ENCODE measurements around the gene ZNF737. TPM values are rescaled to one million over a fixed set of nuclear protein-coding genes. Genes with fewer than 3 reads are reported as not detected.
A peak's percentile ranks its signal among the peaks of the same experiment; 100 is the strongest.
"Not testable (repeated sequence)": the region's sequence is repeated elsewhere in the genome, so short reads cannot be mapped to it uniquely, and the experiment has no call there.

The ZNF737 gene
- 10 to 100 TPM in 3 of 4 donors, 1 to 10 TPM in 1; 6.2 to 64.0 (median 30.3) TPM for total RNA-seq

DNA sequence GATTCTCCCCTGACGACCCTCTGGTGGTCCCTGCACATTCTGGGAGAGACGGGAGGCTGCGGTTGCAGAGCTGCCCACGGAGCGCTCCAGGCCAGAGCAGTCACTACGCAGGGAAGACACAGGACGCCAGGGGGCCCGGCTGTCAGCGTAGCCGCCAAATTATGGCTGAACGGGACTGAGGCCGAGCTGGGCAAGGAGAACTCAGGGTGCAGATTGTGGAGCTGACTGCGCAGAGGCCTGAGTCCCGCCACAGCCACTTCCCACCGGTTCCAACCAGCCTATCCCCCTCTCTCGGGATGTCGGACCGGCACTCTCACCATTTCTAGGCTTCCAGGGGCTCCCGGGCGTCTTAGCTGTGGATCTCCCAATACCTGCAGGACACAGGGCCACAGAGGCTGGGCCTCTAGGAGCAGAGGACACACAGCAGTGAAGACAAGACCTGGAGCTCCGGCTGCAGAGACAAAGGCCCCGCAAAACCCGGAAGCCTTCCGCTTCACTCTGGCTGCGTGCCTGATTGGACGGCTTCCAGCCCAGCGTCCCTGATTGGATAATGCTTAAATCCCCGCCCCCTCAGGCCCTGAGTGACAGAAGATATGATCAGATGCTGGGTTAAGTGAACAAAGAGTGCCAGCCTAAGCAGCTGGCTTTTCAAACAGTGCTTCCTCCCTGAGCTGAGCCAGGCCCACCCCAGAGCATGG lies at the start of gene ZNF737:
ZNF737 (minus strand) TSS at position 461 of the 698 bp plus-strand sequence; CDS start at position 320, 141 bp downstream.
- Histone ChIP-seq H3K9me3 (no peaks in the 10 kb centered on the region), H3K4me3 (peak within 1 kb of the TSS; percentile 51 to 70), H3K27ac (peak within 1 kb of the TSS; percentile 83 to 90), H3K36me3 (no peaks in the 10 kb centered on the region), H3K4me1 (no peaks in the 10 kb centered on the region), H3K27me3 (no peaks in the 10 kb centered on the region)
- intact Hi-C loops (cut with DNase I; ENCODE audit: low total_unique reads): no loop called here
- TF ChIP-seq, protein P1, sequence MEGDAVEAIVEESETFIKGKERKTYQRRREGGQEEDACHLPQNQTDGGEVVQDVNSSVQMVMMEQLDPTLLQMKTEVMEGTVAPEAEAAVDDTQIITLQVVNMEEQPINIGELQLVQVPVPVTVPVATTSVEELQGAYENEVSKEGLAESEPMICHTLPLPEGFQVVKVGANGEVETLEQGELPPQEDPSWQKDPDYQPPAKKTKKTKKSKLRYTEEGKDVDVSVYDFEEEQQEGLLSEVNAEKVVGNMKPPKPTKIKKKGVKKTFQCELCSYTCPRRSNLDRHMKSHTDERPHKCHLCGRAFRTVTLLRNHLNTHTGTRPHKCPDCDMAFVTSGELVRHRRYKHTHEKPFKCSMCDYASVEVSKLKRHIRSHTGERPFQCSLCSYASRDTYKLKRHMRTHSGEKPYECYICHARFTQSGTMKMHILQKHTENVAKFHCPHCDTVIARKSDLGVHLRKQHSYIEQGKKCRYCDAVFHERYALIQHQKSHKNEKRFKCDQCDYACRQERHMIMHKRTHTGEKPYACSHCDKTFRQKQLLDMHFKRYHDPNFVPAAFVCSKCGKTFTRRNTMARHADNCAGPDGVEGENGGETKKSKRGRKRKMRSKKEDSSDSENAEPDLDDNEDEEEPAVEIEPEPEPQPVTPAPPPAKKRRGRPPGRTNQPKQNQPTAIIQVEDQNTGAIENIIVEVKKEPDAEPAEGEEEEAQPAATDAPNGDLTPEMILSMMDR (IDR thresholded peaks at IDR 0.05): peak in 3 of 4 experiments; percentile 9 to 48 (median 30)
- TF ChIP-seq POLR2A (IDR thresholded peaks at IDR 0.05): peak; percentile 48 to 51
- peak; percentile 94 to 96 for DNase-seq

- H3K9me3 ChIP-seq; DNase-seq; H3K4me3 ChIP-seq; H3K4me1 ChIP-seq; H3K36me3 ChIP-seq; H3K27ac ChIP-seq; intact Hi-C loops (cut with DNase I; ENCODE audit: low total_unique reads); H3K27me3 ChIP-seq: not testable (repeated sequence)
These were observed 49.4 kb upstream of the ZNF737 start for GRCh38 chr19:20614971-20615370.

DNA sequence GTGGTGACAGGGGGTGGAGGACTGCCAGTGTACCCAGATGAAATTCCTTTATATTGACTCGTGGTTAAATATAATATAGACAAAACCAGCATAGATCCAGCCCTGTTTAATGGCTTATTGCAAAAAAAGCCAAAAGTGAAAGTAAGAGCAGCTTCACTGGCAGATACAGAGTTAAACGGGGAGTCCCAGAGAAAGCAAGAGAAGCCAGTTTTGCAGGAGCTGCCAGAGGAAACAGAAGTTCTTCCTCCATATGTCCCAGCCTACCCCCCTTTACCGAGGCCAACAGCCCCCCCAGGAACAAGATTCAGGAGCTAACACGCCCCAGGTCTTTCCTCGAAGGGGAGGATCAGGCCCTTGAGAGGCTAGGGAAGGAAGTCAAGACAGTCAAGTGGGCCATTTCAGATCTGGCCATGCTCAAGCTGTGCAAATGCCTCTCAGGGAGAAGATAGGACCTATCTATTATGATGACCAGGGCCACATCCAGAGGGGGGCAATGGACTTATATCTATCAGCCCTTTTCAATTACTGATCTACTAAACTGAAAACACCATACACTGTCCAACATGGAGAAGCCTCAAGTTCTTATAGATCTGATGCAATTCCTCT lies 47.2 kb upstream of the ZNF737 start:
- no peak for TF ChIP-seq POLR2A (IDR thresholded peaks at IDR 0.05)
- TF ChIP-seq, protein P1 (IDR thresholded peaks at IDR 0.05): no peak
- H3K4me1 ChIP-seq: no peaks in the 10 kb centered on the region
- H3K27ac ChIP-seq: peak overlapping the region in 1 of 2 donors; percentile 31

GRCh38 chr19:20611866-20612265 lies 46.3 kb upstream of the ZNF737 start:
- Histone ChIP-seq H3K27ac (peak overlapping the region in 1 of 2 donors; percentile 31), H3K27me3 (no peaks in the 10 kb centered on the region), H3K9me3 (no peaks in the 10 kb centered on the region), H3K4me3 (peak overlapping the region in 1 of 2 donors; percentile 33), H3K4me1 (no peaks in the 10 kb centered on the region), H3K36me3 (no peaks in the 10 kb centered on the region)
- TF ChIP-seq, protein P1 (IDR thresholded peaks at IDR 0.05): no peak
- TF ChIP-seq POLR2A (IDR thresholded peaks at IDR 0.05): no peak
- intact Hi-C loops (cut with DNase I; ENCODE audit: low total_unique reads): no loop called here
- no peak for DNase-seq

More for the DNA sequence above, 47.2 kb upstream of the ZNF737 start:
- H3K27me3 ChIP-seq: no peaks in the 10 kb centered on the region
- H3K4me3 ChIP-seq: peak overlapping the region in 1 of 2 donors; percentile 33
- DNase-seq: no peak
- no peaks in the 10 kb centered on the region for H3K9me3 ChIP-seq
- intact Hi-C loops (cut with DNase I; ENCODE audit: low total_unique reads): no loop called here
- no peaks in the 10 kb centered on the region for H3K36me3 ChIP-seq

DNA sequence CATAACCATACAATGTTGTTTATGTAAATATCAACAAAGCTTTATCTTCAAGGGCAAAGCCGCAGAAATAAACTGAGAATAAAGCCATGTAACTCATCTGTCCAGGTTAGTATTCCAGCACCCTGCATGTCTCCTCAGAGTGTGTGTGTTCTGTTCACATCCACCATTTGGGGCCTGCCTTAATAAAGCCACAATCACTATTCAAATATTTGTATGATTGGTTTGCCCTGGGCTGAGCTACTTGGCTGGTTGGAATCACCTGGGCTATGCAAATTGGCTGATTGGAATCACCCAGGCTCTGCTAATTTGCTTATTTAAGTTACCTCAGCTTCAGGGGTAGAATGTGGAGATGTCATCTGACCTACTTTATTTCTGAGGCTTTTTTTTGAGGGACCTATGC lies 42.4 kb upstream of the ZNF737 start:
- no peak for DNase-seq
- Histone ChIP-seq H3K9me3 (no peaks in the 10 kb centered on the region), H3K27ac (no peak overlapping the region), H3K36me3 (no peaks in the 10 kb centered on the region), H3K27me3 (no peaks in the 10 kb centered on the region), H3K4me1 (no peaks in the 10 kb centered on the region), H3K4me3 (no peak overlapping the region)
- TF ChIP-seq POLR2A (IDR thresholded peaks at IDR 0.05): no peak
- TF ChIP-seq, protein P1 (IDR thresholded peaks at IDR 0.05): no peak
- intact Hi-C loops (cut with DNase I; ENCODE audit: low total_unique reads): no loop called here

Measured in uterus (tissue), 4 donors.